OCI-LY3 (cell line): ENCODE data around the gene FIS1.

Experiments used
- H2AFZ ChIP-seq: fragments of 200-600, 300-600 bp; shearing (Covaris generic); 2 replicates; pipeline ENCODE4 v1.6.0; 2014; ENCODE audit warnings: antibody characterized with exemption, low read depth, low read length
- H3K27ac ChIP-seq: fragments of 200-600, 300-600 bp; sonication (generic); 2 replicates; pipeline ENCODE4 v1.5.1; 2014; ENCODE audit warnings: mild to moderate bottlenecking, low read length, moderate library complexity, mixed read lengths
- H3K27me3 ChIP-seq: fragments of 200-600, 300-600 bp; sonication (generic); 2 replicates; pipeline ENCODE4 v1.6.1; 2014; ENCODE audit warnings: low read depth, low read length, mixed read lengths
- H3K36me3 ChIP-seq: fragments of 200-600, 300-600 bp; sonication (generic); replicated peaks from 2 replicates; pipeline ENCODE3; 2014; ENCODE audit warnings: low read depth, low read length, mixed read lengths
- H3K4me1 ChIP-seq: fragments of 300-600, 200-600 bp; sonication (generic); 2 replicates; pipeline ENCODE4 v1.6.1; 2014; ENCODE audit warnings: low read length, mixed read lengths
- H3K4me2 ChIP-seq: fragments of 200-600, 300-600 bp; sonication (generic); 2 replicates; pipeline ENCODE4 v1.6.1; 2014; ENCODE audit warnings: low read length, mixed read lengths
- H3K4me3 ChIP-seq: fragments of 300-600, 200-600 bp; sonication (generic); 2 replicates; pipeline ENCODE4 v1.5.1; 2014; ENCODE audit warnings: antibody characterized with exemption, mild to moderate bottlenecking, low read length, moderate library complexity
- H3K79me2 ChIP-seq: fragments of 300-600, 200-600 bp; shearing (Covaris generic); 2 replicates; pipeline ENCODE4 v1.6.1; 2014; ENCODE audit warnings: mild to moderate bottlenecking, low read length, mixed read lengths
- H3K9ac ChIP-seq: fragments of 300-600, 200-600 bp; shearing (Covaris generic); 2 replicates; pipeline ENCODE4 v1.6.0; 2014; ENCODE audit warnings: mild to moderate bottlenecking, low read length, moderate library complexity
- H3K9me3 ChIP-seq: fragments of 200-600, 300-600 bp; shearing (Covaris generic); 2 replicates; pipeline ENCODE4 v1.6.1; 2014; ENCODE audit warnings: low read length, mixed read lengths; ENCODE audit not compliant: insufficient read depth
- H4K20me1 ChIP-seq: fragments of 200-600, 300-600 bp; sonication (generic); 2 replicates; pipeline ENCODE4 v1.6.1; 2016; ENCODE audit warnings: low read length, mixed read lengths; ENCODE audit not compliant: insufficient read depth
- EZH2phosphoT487 ChIP-seq: fragments of 200-600 bp; shearing (Covaris generic); IDR thresholded peaks from 2 replicates; pipeline ENCODE4 v1.6.1; 2018; ENCODE audit warnings: antibody characterized with exemption, mixed run types, low read depth
- TF ChIP-seq, protein P1 (sequence below): fragments of 200-600, 300-600 bp; sonication (generic); IDR thresholded peaks from 2 replicates; pipeline ENCODE4 v1.5.1; 2014; ENCODE audit warnings: antibody characterized with exemption, low read length, low read depth

The FIS1 gene

GRCh38 chr7:101250324-101250723, 5.4 kb upstream of the FIS1 start:
- peaks cover 62% of the 10 kb centered on the region for H3K79me2 ChIP-seq
- H3K27ac ChIP-seq: peak overlapping the region; percentile 89
- no peak for TF ChIP-seq EZH2phosphoT487
- TF ChIP-seq, protein P1, sequence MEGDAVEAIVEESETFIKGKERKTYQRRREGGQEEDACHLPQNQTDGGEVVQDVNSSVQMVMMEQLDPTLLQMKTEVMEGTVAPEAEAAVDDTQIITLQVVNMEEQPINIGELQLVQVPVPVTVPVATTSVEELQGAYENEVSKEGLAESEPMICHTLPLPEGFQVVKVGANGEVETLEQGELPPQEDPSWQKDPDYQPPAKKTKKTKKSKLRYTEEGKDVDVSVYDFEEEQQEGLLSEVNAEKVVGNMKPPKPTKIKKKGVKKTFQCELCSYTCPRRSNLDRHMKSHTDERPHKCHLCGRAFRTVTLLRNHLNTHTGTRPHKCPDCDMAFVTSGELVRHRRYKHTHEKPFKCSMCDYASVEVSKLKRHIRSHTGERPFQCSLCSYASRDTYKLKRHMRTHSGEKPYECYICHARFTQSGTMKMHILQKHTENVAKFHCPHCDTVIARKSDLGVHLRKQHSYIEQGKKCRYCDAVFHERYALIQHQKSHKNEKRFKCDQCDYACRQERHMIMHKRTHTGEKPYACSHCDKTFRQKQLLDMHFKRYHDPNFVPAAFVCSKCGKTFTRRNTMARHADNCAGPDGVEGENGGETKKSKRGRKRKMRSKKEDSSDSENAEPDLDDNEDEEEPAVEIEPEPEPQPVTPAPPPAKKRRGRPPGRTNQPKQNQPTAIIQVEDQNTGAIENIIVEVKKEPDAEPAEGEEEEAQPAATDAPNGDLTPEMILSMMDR: no peak
- no peak overlapping the region for H2AFZ ChIP-seq
- peak overlapping the region; percentile 97 for H3K4me3 ChIP-seq
- H3K4me1 ChIP-seq: peaks cover 22% of the 10 kb centered on the region
- H3K4me2 ChIP-seq: peak overlapping the region; percentile 67
- no peaks in the 10 kb centered on the region for H3K27me3 ChIP-seq
- H3K9ac ChIP-seq: peak overlapping the region; percentile 58; the same call in 1 of the 2 replicates
- no peaks in the 10 kb centered on the region for H3K9me3 ChIP-seq
- H4K20me1 ChIP-seq: 0 out of 2 replicates have a peak, but pooled peaks cover 2% of the 10 kb centered on the region
- peaks cover 21% of the 10 kb centered on the region for H3K36me3 ChIP-seq

GRCh38 chr7:101248276-101248675, 3.4 kb upstream of the FIS1 start:
- no peaks in the 10 kb centered on the region for H3K9me3 ChIP-seq
- no peak overlapping the region for H3K9ac ChIP-seq
- H4K20me1 ChIP-seq: 0 out of 2 replicates have a peak, but pooled peaks cover 2% of the 10 kb centered on the region
- peaks cover 31% of the 10 kb centered on the region for H3K4me1 ChIP-seq
- no peak overlapping the region for H2AFZ ChIP-seq
- H3K36me3 ChIP-seq: peaks cover 21% of the 10 kb centered on the region
- no peaks in the 10 kb centered on the region for H3K27me3 ChIP-seq
- H3K4me2 ChIP-seq: no peak overlapping the region
- H3K27ac ChIP-seq: no peak overlapping the region
- TF ChIP-seq, protein P1: no peak
- no peak for TF ChIP-seq EZH2phosphoT487
- no peak overlapping the region for H3K4me3 ChIP-seq
- H3K79me2 ChIP-seq: peaks cover 78% of the 10 kb centered on the region

DNA sequence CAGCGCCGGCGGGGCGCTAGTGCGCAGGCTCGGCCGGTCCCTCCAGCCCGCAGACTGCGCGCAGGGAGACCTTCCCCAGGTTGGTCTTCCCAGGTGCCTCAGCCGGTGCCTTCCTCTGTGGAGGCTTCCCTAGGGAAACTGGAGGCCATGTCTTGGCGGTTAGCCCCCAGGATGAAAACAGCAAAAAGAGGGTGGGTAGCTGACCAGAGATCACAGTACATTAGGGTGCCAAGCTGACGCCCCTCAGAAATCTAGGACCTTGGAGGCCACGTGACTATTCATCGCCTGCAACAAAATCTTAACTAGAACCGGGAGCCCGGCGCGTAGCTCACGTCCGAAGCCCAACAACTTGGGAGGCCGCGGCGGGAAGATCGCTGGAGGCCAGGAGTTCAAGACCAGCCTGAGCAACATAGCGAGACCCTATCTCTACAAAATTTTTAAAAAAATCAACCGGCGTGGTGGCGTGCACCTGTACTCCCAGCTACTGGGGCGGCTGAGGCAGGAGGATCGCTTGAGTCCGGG, 327 bp upstream of the FIS1 start:
- peaks cover 17% of the 10 kb centered on the region for H3K36me3 ChIP-seq
- TF ChIP-seq, protein P1: no peak
- no peak for TF ChIP-seq EZH2phosphoT487
- 0 out of 2 replicates have a peak, but pooled peaks cover 2% of the 10 kb centered on the region for H4K20me1 ChIP-seq
- H3K4me2 ChIP-seq: peak overlapping the region; percentile 89
- H3K79me2 ChIP-seq: peaks cover 77% of the 10 kb centered on the region
- peak overlapping the region; percentile 54; the same call in 1 of the 2 replicates for H3K27ac ChIP-seq
- peaks cover 16% of the 10 kb centered on the region for H3K4me1 ChIP-seq
- no peaks in the 10 kb centered on the region for H3K27me3 ChIP-seq
- H3K4me3 ChIP-seq: peak overlapping the region; percentile 96
- H2AFZ ChIP-seq: no peak overlapping the region; the same call in 1 of the 2 replicates
- no peaks in the 10 kb centered on the region for H3K9me3 ChIP-seq
- H3K9ac ChIP-seq: peak overlapping the region; percentile 89; the same call in 1 of the 2 replicates

DNA sequence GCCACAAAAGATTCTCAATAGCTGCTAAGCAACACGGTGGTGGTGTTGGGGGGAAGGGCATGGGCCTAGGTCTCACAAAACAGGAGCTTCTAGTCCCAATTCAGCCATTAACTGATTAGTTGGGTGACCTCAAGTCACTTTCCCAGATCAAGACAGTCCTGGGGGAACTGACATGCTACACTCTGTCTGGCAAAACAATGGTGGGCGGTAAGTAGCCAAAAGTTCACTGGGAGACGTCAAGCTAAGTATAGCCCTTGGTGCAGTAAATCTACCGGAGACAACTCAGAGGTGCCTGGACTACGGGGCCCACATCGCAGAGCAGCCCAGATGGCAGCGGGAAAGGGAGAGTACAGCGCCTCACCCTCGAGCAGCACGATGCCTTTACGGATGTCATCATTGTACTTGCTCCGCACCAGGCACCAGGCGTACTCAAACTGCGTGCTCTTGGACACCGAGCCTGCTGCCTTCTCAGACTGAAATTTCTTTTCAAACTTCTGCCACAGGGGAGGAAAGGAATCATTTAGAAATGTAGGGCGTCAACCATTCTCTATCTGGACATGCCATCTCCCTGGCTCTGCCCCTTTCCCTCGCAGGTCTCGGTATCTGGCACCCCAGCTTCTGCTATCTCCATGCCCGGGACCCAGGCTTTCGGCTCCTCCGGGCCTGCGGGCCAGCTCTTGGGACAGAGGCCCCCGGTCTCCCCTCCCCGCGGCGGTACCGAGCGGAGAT, 1.1 kb downstream of the FIS1 start:
- Histone ChIP-seq H3K79me2 (peaks cover 63% of the 10 kb centered on the region), H3K9ac (peak overlapping the region; percentile 89), H3K27ac (no peak overlapping the region), H4K20me1 (0 out of 2 replicates have a peak, but pooled peaks cover 2% of the 10 kb centered on the region), H2AFZ (no peak overlapping the region), H3K36me3 (peaks cover 13% of the 10 kb centered on the region), H3K9me3 (no peaks in the 10 kb centered on the region), H3K4me2 (peak overlapping the region; percentile 89), H3K27me3 (no peaks in the 10 kb centered on the region), H3K4me3 (peak overlapping the region; percentile 96), H3K4me1 (peaks cover 9% of the 10 kb centered on the region)
- TF ChIP-seq, protein P1: no peak
- no peak for TF ChIP-seq EZH2phosphoT487
